RWPE2 (cell line): ENCODE measurements around the gene ATP4B.

Experiments used
- ATAC-seq: fragments of 200-7000 bp; cut with Tn5 transposase; 3 replicates; pipeline ENCODE4 v1.9.1; 2021; ENCODE audit warnings: low read depth
- DNase-seq: peaks from one replicate; pipeline ENCODE4 v3.0.0-alpha.2; 2020; ENCODE audit warnings: low spot score
- H3K27ac ChIP-seq: fragments of 450-650 bp; 2 replicates; pipeline ENCODE4 v1.5.1; 2017; ENCODE audit warnings: mild to moderate bottlenecking; ENCODE audit not compliant: poor library complexity, severe bottlenecking
- H3K27me3 ChIP-seq: fragments of 250-450 bp; sonication (Bioruptor Pico); 2 replicates; pipeline ENCODE4 v1.5.1; 2021; ENCODE audit warnings: mild to moderate bottlenecking, moderate library complexity; ENCODE audit not compliant: insufficient read depth, poor library complexity, severe bottlenecking
- H3K36me3 ChIP-seq: fragments of 250-450 bp; sonication (Bioruptor Pico); 2 replicates; pipeline ENCODE4 v1.5.1; 2020; ENCODE audit warnings: low read depth, mild to moderate bottlenecking, moderate library complexity
- H3K4me1 ChIP-seq: fragments of 250-450 bp; sonication (Bioruptor Pico); 2 replicates; pipeline ENCODE4 v1.5.1; 2021; ENCODE audit warnings: mild to moderate bottlenecking, moderate library complexity; ENCODE audit not compliant: insufficient read depth, poor library complexity, severe bottlenecking
- H3K4me3 ChIP-seq: fragments of 250-450 bp; sonication (Bioruptor Pico); 2 replicates; pipeline ENCODE4 v1.5.1; 2021; ENCODE audit warnings: mild to moderate bottlenecking, moderate library complexity; ENCODE audit not compliant: severe bottlenecking
- H3K9me3 ChIP-seq: fragments of 250-450 bp; sonication (Bioruptor Pico); 2 replicates; pipeline ENCODE4 v1.5.1; 2021; ENCODE audit warnings: mild to moderate bottlenecking, moderate library complexity; ENCODE audit not compliant: severe bottlenecking
- TF ChIP-seq, protein P1 (sequence below): fragments of 450-650 bp; IDR thresholded peaks from one replicate; pipeline ENCODE4 v1.5.1; 2017; ENCODE audit warnings: mild to moderate bottlenecking, moderate library complexity; ENCODE audit not compliant: poor library complexity, severe bottlenecking

The ATP4B gene

GRCh38 chr13:113634279-113635047 lies 23.5 kb downstream of the ATP4B start:
- H3K4me3 ChIP-seq, result no peak overlapping the region
- H3K9me3 ChIP-seq, result no peaks in the 10 kb centered on the region
- TF ChIP-seq, protein P1, sequence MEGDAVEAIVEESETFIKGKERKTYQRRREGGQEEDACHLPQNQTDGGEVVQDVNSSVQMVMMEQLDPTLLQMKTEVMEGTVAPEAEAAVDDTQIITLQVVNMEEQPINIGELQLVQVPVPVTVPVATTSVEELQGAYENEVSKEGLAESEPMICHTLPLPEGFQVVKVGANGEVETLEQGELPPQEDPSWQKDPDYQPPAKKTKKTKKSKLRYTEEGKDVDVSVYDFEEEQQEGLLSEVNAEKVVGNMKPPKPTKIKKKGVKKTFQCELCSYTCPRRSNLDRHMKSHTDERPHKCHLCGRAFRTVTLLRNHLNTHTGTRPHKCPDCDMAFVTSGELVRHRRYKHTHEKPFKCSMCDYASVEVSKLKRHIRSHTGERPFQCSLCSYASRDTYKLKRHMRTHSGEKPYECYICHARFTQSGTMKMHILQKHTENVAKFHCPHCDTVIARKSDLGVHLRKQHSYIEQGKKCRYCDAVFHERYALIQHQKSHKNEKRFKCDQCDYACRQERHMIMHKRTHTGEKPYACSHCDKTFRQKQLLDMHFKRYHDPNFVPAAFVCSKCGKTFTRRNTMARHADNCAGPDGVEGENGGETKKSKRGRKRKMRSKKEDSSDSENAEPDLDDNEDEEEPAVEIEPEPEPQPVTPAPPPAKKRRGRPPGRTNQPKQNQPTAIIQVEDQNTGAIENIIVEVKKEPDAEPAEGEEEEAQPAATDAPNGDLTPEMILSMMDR, result no peak
- DNase-seq (peak; percentile 5), ATAC-seq (no peak)
- no peaks in the 10 kb centered on the region for H3K4me1 ChIP-seq
- peaks cover 91% of the 10 kb centered on the region for H3K36me3 ChIP-seq
- no peak overlapping the region for H3K27ac ChIP-seq
- H3K27me3 ChIP-seq, result no peaks in the 10 kb centered on the region

DNA sequence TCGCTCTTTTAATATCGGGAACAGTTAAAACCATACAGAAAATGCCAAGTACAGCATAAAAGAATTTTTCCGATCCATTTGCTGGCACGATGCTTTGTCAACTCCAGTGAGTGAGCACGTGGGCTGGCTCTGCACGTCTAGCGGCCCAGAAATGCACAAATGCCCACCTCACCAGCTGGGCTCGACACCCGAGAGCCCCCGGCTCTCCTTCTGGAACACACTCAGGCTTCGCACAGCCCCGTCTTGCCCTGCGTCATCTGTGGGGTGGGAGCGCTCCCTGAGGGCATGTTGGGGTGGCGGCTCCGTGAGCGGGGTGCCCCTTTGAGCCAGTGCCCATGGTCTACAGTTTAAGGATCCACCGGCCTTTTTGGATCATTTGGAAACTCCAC lies 24.5 kb downstream of the ATP4B start:
- Histone ChIP-seq H3K36me3 (peaks cover 85% of the 10 kb centered on the region), H3K27me3 (no peaks in the 10 kb centered on the region), H3K4me1 (no peaks in the 10 kb centered on the region), H3K27ac (no peak overlapping the region), H3K9me3 (no peaks in the 10 kb centered on the region), H3K4me3 (no peak overlapping the region)
- TF ChIP-seq, protein P1, result no peak
- DNase-seq (peak; percentile 43), ATAC-seq (no peak)

- DNase-seq (peak; percentile 26), ATAC-seq (no peak)
- Histone ChIP-seq H3K9me3 (no peaks in the 10 kb centered on the region), H3K27ac (no peak overlapping the region), H3K4me1 (no peaks in the 10 kb centered on the region), H3K36me3 (peaks cover 79% of the 10 kb centered on the region), H3K27me3 (no peaks in the 10 kb centered on the region), H3K4me3 (no peak overlapping the region)
- TF ChIP-seq, protein P1, result no peak
These were observed 25.1 kb downstream of the ATP4B start for GRCh38 chr13:113632706-113633484.

- DNase-seq, result peak; percentile 34
- H3K4me3 ChIP-seq, result no peak overlapping the region
- ATAC-seq, result no peak
- H3K27me3 ChIP-seq, result no peaks in the 10 kb centered on the region
- H3K27ac ChIP-seq, result no peak overlapping the region
- peaks cover 72% of the 10 kb centered on the region for H3K36me3 ChIP-seq
- H3K9me3 ChIP-seq, result no peaks in the 10 kb centered on the region
- TF ChIP-seq, protein P1, result no peak
- H3K4me1 ChIP-seq, result no peaks in the 10 kb centered on the region
These were observed 26.5 kb downstream of the ATP4B start for GRCh38 chr13:113631341-113632095.
